ENCODE data around the gene NQO2. TPM values are rescaled to one million over a fixed set of nuclear protein-coding genes. Genes with fewer than 3 reads are reported as not detected.

NQO2 gene
- total and polyA plus RNA-seq, 10 of the 15 experiments (the other 5 are each of a cell fraction or from before 2014, with no cell fraction given) = 0.55 to 2.6 (median 0.80) TPM

GRCh38 chr6:3026791-3027626, 27.3 kb downstream of the NQO2 start (continued):
- TF ChIP-seq GABPA (IDR thresholded peaks at IDR 0.05; ENCODE audit: low read depth) (peak; percentile 51; the same call in 1 of the 2 replicates), TCF7 (IDR thresholded peaks at IDR 0.05; ENCODE audit: borderline replicate concordance) (no peak), SMAD1 (IDR thresholded peaks at IDR 0.05; ENCODE audit: low read depth, partially characterized antibody) (no peak), RBBP5 (conservative IDR thresholded peaks at IDR 0.05) (no peak), BCL11A (IDR thresholded peaks at IDR 0.05; ENCODE audit: low read depth, low read length) (peak; percentile 59; the same call in 1 of the 2 replicates), ETV6 (conservative IDR thresholded peaks at IDR 0.05 in 1 of 2, IDR thresholded peaks at IDR 0.05 in 1 of 2; ENCODE audit: borderline replicate concordance in 1 of 2, low read depth in 1 of 2) (peak in 1 of 2 experiments; percentile 65; a peak in 1 of 4 replicates), IRF5 (IDR thresholded peaks at IDR 0.05; ENCODE audit: borderline replicate concordance) (no peak), SMC3 (IDR thresholded peaks at IDR 0.05; ENCODE audit: borderline replicate concordance, low read length) (no peak), WRNIP1 (IDR thresholded peaks at IDR 0.05; ENCODE audit: borderline replicate concordance, low read depth, low read length) (no peak), SREBF2 (IDR thresholded peaks at IDR 0.05; ENCODE audit: low read length) (no peak), EZH2 (IDR thresholded peaks at IDR 0.05; ENCODE audit: borderline replicate concordance, control insufficient read depth, low read depth, low read length) (no peak), CREB1 (IDR thresholded peaks at IDR 0.05; ENCODE audit: low read depth) (peak; percentile 90), ZNF622 (IDR thresholded peaks at IDR 0.05) (no peak), HSF1 (IDR thresholded peaks at IDR 0.05; ENCODE audit: low read depth, low read length) (no peak), RAD51 (IDR thresholded peaks at IDR 0.05) (peak; percentile 22; the same call in 1 of the 2 replicates), POLR2AphosphoS2 (IDR thresholded peaks at IDR 0.05; ENCODE audit: low read depth, low read length) (no peak), MYB (IDR thresholded peaks at IDR 0.05; ENCODE audit: borderline replicate concordance, low read depth, low read length) (no peak), NFYA (IDR thresholded peaks at IDR 0.05; ENCODE audit: borderline replicate concordance, low read depth, low read length) (no peak), KDM1A (IDR thresholded peaks at IDR 0.05; ENCODE audit: borderline replicate concordance) (no peak), NBN (IDR thresholded peaks at IDR 0.05) (peak; percentile 60; the same call in 1 of the 2 replicates), RFX5 (IDR thresholded peaks at IDR 0.05; ENCODE audit: low read depth, low read length) (no peak)
- TF ChIP-seq, protein P1, sequence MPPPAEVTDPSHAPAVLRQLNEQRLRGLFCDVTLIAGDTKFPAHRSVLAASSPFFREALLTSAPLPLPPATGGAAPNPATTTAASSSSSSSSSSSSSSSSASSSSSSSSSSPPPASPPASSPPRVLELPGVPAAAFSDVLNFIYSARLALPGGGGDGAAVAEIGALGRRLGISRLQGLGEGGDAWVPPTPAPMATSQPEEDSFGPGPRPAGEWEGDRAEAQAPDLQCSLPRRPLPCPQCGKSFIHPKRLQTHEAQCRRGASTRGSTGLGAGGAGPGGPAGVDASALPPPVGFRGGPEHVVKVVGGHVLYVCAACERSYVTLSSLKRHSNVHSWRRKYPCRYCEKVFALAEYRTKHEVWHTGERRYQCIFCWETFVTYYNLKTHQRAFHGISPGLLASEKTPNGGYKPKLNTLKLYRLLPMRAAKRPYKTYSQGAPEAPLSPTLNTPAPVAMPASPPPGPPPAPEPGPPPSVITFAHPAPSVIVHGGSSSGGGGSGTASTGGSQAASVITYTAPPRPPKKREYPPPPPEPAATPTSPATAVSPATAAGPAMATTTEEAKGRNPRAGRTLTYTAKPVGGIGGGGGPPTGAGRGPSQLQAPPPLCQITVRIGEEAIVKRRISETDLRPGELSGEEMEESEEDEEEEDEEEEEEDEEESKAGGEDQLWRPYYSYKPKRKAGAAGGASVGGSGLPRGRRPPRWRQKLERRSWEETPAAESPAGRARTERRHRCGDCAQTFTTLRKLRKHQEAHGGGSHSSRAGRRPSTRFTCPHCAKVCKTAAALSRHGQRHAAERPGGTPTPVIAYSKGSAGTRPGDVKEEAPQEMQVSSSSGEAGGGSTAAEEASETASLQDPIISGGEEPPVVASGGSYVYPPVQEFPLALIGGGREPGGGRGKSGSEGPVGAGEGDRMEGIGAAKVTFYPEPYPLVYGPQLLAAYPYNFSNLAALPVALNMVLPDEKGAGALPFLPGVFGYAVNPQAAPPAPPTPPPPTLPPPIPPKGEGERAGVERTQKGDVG (CRISPR knock-in tag; IDR thresholded peaks at IDR 0.05) = no peak
- TF ChIP-seq, protein P2, sequence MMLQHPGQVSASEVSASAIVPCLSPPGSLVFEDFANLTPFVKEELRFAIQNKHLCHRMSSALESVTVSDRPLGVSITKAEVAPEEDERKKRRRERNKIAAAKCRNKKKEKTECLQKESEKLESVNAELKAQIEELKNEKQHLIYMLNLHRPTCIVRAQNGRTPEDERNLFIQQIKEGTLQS (IDR thresholded peaks at IDR 0.05; ENCODE audit: borderline replicate concordance, extremely low read depth, low read depth, low read length) = no peak
